HepG2 (cell line): ENCODE measurements around the gene KAZALD1. TPM values are rescaled to one million over a fixed set of nuclear protein-coding genes. Genes with fewer than 3 reads are reported as not detected.

Source experiments
- FOXA3 ChIP-seq: IDR thresholded peaks from 2 replicates; pipeline ENCODE4 v1.6.1; 2016; ENCODE audit warnings: missing genetic modification reagents, missing compliant biosample characterization
- HOXA3 ChIP-seq: sonication (generic); formaldehyde crosslinking; IDR thresholded peaks from 2 replicates; pipeline ENCODE4 v1.5.0; 2020; ENCODE audit warnings: missing genetic modification reagents
- ONECUT2 ChIP-seq: sonication (generic); formaldehyde crosslinking; IDR thresholded peaks from 2 replicates; pipeline ENCODE4 v1.4.0; 2020; ENCODE audit warnings: missing genetic modification reagents
- RXRA ChIP-seq: sonication (generic); formaldehyde crosslinking; IDR thresholded peaks from 2 replicates; pipeline ENCODE4 v1.5.1; 2020; ENCODE audit warnings: missing genetic modification reagents
- SOX13 ChIP-seq, 3 experiments: fragments of 450-650 bp in 1 of 3; sonication (generic) in 1 of 3; formaldehyde crosslinking in 1 of 3; IDR thresholded peaks in 2 of 3; conservative IDR thresholded peaks in 1 of 3; 2 replicates each; pipeline versions ENCODE4 v1.5.0 to v1.6.1; 2016 to 2020; ENCODE audit warnings: antibody characterized with exemption in 1 of 3, mild to moderate bottlenecking in 1 of 3, missing compliant biosample characterization in 1 of 3, missing genetic modification reagents in 1 of 3, moderate library complexity in 1 of 3
- TFDP2 ChIP-seq: sonication (generic); formaldehyde crosslinking; IDR thresholded peaks from 2 replicates; pipeline ENCODE4 v1.4.0; 2020; ENCODE audit warnings: missing genetic modification reagents
- TIGD3 ChIP-seq: sonication (generic); formaldehyde crosslinking; IDR thresholded peaks from 2 replicates; pipeline ENCODE4 v1.5.1; 2020; ENCODE audit warnings: mild to moderate bottlenecking, missing genetic modification reagents, borderline replicate concordance
- ZFX ChIP-seq: sonication (generic); formaldehyde crosslinking; IDR thresholded peaks from 2 replicates; pipeline ENCODE4 v1.4.0; 2020; ENCODE audit warnings: mild to moderate bottlenecking, low read depth, missing genetic modification reagents, moderate library complexity
- polyA plus RNA-seq, 8 experiments: library from polyadenylated mRNA; depleted of rRNA in 3 of 8; stranded (reverse) in 7 of 8; unstranded in 1 of 8; fragments of >200 nt; fragmentation: Illumina TruSeq in 4 of 8; extraction: Trizol in 4 of 8; gene quantifications; 2 replicates each; pipeline versions ENCODE4 v1.2.1 to v1.2.3, GENCODE V29; 2011 to 2016; ENCODE audit warnings: low read depth in 4 of 8, missing spikeins in 1 of 8, mixed read lengths in 1 of 8; ENCODE audit not compliant: insufficient read depth in 1 of 8
- total RNA-seq, 5 experiments: library from RNA; depleted of rRNA; stranded (reverse); fragments of >200 nt; fragmentation: Illumina TruSeq; extraction: Trizol; gene quantifications; 2 replicates each; pipeline ENCODE4 v1.2.3, GENCODE V29; 2016; ENCODE audit warnings: low read depth in 1 of 5

KAZALD1 gene
- total and polyA plus RNA-seq, 2 of the 13 experiments (the other 11 are each of a cell fraction or from before 2014, with no cell fraction given): 16.7 to 27.7 TPM

GRCh38 chr10:101046332-101047238 lies 15.2 kb upstream of the KAZALD1 start (continued):
- TF ChIP-seq TIGD3 (CRISPR knock-in tag) (no peak), RXRA (CRISPR knock-in tag) (0 out of 2 replicates have a peak, but pooled peaks have one; percentile 14), TFDP2 (CRISPR knock-in tag) (0 out of 2 replicates have a peak, but pooled peaks have one; percentile 26), ONECUT2 (no peak), FOXA3 (CRISPR knock-in tag) (peak; percentile 47), SOX13 (IDR thresholded peaks at IDR 0.05) (no peak), SOX13 (CRISPR knock-in tag; conservative IDR thresholded peaks at IDR 0.05 in 1 of 2, IDR thresholded peaks at IDR 0.05 in 1 of 2) (peak in 1 of 2 experiments; percentile 12; a peak in 1 of 4 replicates), HOXA3 (CRISPR knock-in tag) (no peak), ZFX (CRISPR knock-in tag) (0 out of 2 replicates have a peak, but pooled peaks have one; percentile 21)
- TF ChIP-seq, all 625 proteins: peak for 12
